ENCODE data around the gene NSUN7.

DNA sequence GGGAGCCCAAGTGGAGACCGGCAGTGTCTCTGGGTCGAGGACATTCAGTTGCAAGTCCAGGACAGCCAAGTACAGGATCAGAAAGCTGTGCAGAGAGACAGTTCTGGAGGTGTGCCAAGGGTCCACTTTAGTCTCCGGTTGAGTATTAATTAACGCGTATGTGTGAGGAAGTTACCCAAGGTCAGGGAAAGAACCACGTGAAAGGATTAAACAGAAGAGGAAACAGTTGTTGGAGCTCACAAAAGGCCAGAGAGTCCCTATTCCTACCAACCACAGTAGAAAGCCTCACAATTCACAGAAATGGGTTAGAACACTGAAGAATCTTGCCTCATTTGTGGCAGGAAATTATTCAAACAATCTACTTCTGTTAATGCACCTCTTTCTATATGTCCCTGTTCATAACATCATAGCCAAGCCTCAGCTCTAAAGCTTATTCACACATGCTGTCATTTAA, 17.9 kb upstream of the NSUN7 start:
- TF ChIP-seq CTCF (IDR thresholded peaks at IDR 0.05) (no peak), POLR2A (IDR thresholded peaks at IDR 0.05) (no peak)

Measured in testis (tissue), 2 donors.